CD1c-positive myeloid dendritic cell (primary cell): ENCODE data around the gene SPDYE4.
A peak's percentile ranks its signal among the peaks of the same experiment; 100 is the strongest.

ENCODE experiments used
- DNase-seq: peaks from one replicate; pipeline ENCODE4 v3.0.0-alpha.2; 2016; ENCODE audit errors: extremely low spot score

Gene SPDYE4

DNA sequence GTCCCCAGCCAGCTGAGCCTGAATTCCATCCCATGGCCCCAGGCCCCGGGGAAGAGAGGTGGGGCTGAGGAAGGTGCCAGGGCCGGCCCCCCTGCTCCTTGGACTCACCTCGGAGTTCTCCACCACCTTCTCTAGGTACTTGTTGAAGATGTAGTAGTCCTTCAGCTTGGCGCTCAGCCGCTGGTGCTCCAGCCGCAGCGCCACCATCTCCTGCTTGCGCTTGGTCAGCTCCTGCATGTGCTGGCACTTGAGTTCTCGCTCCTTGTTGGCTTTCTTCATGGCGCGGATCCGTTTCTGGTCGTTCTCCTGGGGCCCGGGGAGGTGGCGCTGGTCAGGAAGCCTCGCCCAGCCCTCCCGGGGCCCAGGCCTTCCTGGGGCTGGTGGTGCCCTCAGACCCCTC lies 17.0 kb downstream of the SPDYE4 start:
- no peak for DNase-seq

DNA sequence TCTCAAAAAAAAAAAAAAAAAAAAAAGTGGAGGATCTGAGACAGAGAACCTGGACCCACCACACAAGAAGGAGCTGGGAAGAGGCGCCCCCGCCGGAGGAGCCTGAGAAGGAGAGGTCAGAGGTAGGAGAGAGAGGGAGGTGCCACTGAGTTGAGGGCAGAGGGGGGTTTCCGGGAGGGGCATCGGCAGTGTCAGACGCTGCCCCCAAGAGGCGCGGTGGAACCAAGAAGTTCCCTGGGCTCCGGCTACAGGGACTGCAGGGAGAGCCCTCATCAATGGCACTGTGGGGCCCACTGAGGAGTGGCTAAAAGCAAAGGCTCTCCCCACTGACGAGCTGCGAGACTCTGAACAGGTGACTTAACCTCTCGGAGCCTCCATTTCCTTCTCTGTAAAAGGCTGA lies 17.9 kb downstream of the SPDYE4 start:
- DNase-seq: peak; percentile 17

DNA sequence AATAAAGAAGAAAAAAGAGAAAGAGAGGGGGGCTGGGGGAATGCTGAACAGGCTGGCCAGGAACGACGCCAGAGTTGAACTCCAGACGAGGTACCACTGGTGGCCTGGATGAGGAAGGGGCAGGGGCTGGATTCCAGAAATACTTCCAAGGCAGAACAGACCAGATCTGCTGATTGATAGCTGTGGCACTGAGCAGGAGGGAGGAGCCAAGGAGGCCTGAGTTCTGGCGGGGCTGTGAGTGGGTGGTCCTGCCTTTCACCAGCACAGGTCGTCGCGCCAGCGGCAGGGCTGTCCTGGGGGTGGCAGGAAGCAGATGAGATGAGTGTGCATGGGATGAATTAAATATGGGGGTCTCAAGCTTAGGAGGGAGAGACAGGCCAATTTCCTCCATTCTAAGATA lies 19.2 kb downstream of the SPDYE4 start:
- DNase-seq: no peak

DNA sequence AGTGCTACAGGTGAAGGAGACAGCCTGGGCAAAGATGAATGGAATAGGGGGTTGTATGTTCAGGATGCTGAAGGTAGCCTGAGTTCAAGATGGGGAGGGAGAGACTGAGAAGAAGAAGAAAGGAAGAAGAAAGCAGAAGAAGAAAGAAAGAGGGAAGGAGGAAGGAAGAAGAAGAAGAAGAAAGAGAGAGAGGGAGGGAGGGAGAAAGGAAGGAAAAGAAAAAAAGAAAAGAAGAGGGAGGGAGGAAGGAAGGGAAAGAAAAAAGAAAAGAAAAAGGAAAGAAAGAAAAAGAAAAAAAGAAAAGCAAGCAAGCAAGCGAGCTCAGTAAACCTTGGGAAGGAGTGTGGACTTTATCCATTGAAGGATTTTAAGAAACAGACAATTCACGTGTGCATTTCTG lies 21.6 kb downstream of the SPDYE4 start:
- no peak for DNase-seq

DNA sequence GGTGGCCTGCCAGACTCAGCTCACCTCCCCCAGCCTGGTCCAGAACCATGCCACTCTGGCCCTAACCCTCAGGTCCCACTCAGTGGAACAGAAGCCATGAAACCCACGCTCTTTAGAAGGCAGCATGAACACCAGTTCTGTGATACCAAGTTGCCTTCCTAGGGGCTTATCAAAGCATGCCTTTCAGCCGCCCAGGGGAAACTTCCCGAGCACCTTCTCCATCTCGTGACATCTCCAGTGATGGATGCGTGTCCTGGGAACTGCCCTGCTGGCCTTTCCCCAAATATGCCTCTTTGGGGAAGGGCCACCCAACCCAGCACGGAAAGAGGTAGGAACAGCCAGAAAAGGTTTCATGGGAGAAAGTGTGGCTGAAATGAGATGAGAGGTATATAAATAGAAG lies 22.0 kb downstream of the SPDYE4 start:
- no peak for DNase-seq

DNA sequence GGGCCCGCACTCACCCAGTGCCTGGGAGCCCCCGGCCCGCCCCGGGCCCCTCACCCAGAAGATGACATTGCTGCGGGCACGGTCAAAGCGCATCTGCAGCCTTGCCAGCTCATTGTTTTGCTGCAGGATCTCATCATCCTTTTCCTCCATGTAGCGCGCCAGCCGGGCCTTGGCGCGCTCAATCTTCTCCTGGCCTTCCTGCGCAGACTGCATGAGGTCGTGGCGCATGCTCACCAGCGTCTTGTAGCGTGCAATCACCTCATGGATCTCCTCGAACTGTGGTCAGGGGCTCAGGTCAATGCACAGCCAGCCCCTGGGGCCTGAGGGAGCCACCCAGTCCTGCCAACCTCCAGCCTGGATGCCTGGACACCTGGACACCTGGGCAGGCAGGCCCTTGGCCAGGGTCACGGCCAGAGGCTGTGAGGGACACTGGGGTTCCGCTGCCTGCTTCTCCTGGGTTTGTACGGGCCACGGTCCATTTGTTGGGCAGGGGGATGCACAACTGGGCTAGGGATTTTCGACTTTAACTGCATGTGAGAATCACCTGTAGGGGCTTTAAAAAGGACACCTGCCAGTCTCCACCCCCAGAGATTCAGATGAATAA lies 22.9 kb downstream of the SPDYE4 start:
- no peak for DNase-seq

DNA sequence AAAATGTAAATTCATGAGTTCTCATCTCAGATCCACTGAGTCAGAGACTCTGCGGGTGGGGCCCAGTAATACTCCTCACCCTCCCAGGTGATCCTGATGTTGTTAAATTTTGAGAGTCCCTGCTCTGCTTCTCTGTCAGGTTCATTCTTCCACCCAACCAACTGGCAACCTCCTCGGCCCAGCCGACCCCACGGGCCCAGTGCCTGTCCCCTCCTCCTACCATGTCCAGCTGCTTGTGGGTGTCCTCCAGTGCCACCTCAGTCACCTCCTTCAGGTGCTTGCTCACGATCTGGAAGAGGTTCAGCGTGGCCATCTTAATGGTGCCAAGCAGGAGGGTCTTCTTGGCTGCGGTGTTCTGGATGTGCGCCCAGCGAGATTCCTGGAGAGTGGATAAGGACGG lies 23.5 kb downstream of the SPDYE4 start:
- DNase-seq: no peak

DNA sequence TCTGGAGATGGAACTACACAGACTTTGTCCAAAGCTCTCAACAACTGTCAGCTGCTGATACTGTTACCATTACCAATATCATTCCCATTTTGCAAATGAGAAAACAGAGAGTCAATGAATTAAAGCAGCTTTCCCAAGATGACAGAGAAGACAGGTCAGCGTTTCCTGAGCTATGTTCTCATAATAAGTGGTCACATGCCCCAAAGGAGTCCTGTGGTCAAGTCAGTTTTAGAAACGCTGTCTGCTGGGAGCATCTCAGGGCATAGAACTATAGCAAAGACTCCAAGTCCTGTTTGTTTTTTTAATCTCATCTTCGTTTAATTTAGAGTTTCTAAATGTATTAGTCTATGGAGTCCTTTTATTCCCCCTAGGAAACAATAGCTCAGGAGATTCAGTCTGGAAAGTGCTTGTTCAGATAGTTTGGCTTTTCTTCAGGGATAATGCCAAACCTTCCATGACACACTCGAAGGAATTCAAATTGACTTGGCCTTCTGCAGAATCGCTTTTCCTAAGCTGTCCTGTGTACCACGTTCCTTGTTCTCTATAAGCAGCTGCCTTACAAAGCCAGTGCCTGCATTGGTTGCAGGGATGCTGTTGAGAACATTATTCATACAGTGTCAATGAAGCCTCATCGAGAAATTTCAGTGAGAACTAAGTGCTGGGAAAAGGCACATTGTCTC lies 25.8 kb downstream of the SPDYE4 start:
- DNase-seq: no peak

DNA sequence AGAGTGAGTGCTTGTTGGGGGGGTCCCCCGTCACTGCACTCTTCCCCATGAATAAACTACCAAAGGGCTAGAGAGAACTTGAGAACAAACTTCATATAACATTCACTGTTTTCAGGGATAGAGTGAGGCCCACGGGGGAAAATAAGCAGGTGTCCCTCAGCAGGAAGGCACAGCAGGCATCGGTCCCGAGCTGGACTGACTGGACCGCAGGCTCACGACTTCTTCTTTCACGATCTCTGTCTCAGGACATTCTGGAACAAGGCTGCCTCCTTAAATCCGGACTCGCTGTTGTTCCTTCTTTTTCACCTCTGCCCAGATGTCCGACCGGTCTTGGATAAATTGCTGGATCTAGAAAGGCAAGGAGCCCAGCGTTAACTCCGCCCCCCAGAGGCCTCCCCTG lies 28.5 kb downstream of the SPDYE4 start:
- DNase-seq: no peak

DNA sequence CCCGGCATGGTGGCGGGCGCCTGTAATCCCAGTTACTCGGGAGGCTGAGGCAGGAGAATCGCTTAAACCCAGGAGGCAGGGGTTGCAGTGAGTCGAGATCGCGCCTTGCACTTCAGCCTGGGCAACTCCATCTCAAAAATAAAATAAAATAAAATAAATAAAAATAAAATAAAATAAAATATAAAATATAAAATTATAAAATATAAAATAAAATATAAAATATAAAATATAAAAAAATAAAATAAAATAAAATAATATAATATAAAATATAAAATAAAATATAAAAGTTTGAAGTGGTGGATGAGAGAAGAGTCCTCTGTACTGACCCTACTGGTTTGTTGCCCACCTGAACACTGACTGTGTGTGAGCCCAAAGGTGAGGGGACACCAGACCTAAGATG lies 28.9 kb downstream of the SPDYE4 start:
- DNase-seq: no peak

DNA sequence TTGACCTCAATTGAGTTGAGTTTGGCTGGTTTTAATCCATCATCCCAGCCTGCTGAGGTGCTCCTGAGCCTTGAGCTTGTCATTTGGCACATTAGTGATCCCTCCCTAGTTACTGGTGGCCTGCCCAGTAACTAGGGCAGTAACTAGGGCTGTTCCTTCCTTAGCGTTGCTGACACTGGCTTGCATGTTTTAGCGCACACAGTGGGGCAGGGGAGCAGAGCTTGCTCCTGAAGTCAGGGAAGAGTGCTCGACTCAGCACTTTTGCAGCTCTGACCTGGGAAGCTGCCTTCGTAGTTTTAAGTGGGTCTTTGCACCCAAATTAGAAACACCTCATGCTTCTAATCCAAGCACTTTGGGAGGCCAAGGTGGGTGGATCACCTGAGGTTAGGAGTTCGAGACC lies 29.4 kb downstream of the SPDYE4 start:
- DNase-seq: no peak

DNA sequence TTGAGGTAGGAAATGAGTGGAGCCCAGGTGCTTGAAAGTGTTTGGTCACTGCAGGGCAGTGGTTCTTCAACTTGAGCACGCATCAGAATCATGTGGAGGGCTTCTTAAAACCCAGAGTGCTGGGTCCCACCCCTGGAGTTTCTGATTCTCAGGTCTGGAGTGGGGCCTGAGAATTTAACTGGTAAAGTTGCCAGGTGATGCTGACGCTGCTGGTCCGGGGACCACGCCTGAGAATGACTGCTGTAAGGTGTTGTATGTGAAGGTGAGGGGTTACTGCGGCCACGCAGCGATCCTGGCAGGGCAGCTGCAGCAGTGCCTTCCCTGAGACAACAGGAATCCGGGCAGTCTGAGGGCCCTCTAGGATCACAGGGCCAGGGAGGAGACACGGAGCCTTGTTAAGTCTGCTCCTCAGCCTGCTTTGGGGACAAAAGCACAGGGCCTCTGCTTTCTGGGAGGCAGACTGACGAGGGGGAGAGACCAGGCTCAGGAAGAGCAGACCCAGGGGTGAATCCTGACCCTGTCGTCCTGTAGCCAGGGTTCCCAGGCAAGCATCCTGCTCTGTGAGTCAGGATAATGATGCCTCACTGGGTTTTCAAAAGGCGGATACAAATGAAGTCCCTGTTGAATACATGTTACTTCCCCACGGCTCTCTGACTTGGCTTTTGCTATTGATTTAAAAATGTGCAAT lies 30.0 kb downstream of the SPDYE4 start:
- DNase-seq: no peak

DNA sequence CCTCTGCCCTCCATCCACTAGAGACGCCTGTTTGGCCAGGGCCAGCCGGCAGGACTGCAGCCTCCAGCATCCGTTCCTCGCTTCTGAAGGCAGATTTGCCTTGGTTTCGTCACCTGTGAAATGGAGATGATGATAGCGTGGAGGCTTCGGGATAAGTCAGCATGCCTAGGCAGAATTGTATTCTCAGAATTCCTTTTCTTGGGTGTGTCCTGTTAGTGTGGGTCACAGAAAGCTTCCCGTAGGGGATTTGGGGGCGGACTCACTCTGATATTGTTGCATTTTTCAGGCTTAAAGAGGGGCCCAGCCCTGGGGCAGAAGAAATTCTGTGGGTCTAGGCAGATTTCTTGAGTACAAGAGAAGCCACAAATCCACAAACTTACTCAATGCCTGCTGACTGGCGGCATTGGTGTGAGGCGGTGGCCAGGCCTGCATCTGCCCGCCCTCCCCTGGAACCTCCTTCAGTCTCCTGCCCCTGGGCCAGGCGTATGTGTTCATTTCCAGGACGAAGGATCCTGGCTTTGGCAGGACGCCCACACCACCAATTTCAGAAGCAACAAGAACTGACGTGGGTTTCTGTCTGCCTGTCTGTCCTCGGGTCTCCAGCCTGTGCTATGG lies 31.3 kb downstream of the SPDYE4 start:
- no peak for DNase-seq

DNA sequence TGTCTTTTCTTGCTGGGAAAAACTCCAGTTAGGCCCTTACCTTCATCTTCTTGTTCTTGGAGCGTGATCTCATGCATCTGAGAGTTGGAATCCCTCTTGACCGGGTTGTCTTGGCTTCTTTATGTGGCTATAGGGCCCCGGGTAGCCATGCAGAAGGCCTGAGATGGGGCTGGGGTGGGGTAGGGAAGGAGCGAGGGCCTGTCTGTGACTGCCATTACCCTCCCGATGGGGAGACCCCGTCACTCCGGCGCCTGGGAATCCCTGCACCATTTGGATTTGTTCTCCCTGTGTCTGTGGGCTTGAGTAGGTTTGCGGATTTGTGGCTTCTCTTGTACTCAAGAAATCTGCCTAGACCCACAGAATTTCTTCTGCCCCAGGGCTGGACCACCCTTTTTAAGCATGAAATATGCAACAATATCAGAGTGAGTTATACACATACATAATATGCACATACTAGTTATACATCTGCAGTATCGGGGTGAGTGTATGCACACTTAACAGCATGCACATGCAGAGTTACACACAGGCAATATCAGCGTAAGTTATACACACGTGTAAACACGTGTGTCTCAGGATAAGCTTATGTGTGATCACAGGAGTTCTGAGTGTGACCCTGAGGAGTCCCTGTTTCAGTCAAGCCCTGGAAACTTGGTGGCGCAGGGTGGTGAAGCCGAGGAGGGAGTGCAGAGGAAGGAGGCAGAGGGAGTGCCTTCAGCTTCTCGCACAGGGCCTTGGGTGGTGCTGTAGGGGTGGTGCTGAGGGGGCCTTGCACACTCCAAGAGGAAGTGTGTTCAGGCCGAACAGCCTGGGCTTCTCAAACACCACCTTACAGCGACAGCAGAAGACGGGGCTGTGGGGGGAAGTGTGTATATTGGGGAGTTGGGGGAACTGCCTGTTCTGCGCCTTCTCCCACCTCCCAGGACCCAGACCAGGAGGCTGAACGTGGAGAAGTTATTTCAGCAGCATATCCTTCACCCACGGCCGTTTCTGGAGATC lies 32.2 kb downstream of the SPDYE4 start:
- DNase-seq: no peak

DNA sequence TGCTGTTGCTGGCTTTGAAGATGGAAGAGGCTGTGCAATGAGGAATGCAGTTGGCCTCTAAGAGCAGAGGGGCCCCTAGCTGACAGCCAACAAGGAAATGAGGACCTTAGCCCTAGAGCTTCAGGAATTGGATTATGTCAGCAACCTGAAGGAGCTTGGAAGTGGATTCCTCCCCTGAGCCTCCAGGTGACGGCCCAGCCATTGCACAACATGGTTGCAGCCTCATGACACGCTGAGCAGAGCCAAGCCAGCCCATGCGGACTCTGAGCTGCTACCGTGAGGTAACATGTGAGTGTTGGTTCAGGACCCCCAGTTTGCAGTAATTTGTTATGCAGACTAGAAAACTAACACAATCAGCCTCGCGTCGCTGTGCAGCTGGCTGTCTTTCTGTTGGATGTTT lies 33.9 kb downstream of the SPDYE4 start:
- DNase-seq: no peak

DNA sequence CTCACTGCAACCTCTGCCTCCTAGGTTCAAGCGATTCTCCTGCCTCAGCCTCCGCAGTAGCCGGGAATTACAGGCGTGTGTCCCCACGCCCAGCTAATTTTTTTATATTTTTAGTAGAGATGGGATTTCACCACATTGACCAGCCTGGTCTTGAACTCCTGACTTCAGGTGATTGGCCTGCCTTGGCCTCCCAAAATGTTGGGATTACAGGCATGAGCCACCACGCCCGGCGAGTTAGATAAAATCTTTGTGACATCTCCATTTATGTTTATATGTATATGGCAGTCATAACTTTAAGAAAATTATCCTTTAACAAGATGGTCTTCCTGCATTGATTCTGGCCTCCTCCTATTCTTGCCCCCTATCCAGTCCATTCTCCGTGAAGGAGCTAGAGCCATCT lies 37.8 kb downstream of the SPDYE4 start:
- DNase-seq: no peak

DNA sequence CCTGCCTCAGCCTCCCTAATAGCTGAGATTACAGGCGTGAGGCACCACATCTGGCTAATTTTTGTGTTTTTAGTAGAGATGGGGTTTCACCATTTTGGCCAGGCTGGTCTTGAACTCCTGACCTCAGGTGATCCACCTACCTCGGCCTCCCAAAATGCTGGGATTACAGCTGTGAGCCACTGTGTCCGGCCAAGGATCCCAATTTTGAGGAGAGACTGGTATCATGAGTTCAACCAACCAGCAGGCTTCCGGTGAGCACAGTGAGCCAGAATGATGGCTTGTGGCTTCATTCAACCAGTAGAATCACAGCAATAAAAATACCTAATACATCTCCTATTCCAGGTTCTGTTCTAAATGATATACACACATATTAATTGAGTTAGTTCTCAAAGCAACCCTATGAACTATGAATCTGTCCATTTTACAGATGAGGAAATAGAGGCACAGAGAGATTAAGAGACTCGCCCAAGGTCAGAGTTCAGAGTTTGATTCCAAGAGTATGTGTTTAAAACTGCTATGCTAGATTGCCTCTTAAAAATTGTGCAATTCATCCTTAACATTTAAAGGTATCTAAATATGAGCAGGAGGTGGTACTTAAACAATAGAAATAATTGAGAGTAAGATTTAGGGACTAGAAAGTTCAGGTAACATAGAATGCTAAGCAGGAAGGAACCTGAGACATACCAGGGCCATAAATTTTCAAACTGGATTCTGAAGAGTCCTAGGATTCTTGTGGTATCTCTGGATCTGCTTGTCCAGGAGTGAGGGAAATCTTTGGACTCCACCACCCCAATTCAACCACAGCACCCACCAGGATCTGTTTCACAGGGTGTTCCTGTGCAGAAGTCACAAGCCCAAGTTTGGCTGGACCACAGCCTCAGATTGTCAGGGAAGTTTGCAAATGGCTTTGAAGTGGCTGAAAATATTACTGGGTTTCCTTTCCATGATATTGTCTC lies 38.8 kb downstream of the SPDYE4 start:
- no peak for DNase-seq

DNA sequence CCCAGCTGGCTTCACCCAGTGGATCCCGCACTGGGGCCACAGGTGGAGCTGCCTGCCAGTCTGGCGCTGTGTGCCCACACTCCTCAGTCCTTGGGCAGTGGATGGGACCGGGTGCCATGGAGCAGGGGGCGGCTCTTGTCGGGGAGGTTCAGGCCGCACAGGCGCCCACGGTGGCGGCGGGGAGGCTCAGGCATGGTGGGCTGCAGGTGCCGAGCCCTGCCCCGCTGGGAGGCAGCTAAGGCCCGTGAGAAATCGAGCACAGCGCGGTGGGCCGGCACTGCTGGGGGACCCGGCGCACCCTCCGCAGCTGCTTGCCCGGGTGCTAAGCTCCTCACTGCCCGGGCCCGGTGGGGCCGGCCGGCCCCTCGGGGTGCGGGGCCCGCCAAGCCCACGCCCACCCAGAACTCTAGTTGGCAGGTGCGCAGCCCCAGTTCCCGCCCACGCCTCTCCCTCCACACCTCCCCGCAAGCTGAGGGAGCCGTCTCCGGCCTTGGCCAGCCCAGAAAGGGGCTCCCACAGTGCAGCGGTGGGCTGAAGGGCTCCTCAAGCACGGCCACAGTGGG lies 40.3 kb downstream of the SPDYE4 start:
- no peak for DNase-seq

DNA sequence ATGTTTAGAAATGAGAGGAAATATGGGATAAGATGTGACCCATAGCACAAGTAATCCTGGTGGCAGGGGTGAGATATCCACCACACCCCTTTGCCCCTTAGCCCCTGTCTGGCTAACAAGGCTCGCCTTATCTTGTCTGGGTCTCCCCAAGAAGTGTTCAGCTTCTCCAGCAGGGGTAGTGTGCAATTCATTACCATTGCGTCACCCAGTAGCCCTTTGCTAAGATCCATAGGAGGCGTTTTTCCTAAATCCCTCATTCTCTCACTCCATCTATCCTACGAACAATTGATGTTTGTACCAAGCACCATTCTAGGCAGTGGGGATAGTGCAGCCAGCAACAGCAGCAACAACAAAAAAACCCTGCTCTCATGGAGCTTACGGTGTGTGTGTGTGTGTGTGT lies 44.5 kb downstream of the SPDYE4 start:
- no peak for DNase-seq

DNA sequence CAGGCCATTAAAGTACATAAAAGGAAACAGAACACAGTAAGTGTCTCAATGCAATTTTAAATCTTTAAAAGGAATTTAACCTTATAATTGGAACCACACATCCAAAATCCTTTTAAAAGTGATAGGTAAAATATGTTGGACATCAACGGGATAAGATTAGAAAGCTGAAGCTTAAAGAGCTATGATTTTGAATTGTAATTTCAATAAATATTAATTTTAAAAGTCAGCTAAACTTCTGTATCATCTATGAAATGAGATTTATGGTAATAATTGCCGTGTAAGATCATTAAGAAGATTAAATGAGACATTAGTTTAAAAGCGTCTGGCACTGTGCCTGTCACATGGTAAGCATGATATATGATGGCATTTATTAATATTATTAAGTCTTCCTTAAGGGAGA lies 45.0 kb downstream of the SPDYE4 start:
- no peak for DNase-seq
